WERI-Rb-1 (cell line): ENCODE data around the gene NEBL.

Experiments
- DNase-seq: peaks from one replicate; pipeline ENCODE4 v3.0.0-alpha.2; 2020
- H3K27ac ChIP-seq: fragments of 250-450 bp; sonication (Bioruptor Pico); 2 replicates; pipeline ENCODE4 v1.5.1; 2020; ENCODE audit warnings: mild to moderate bottlenecking, moderate library complexity
- H3K27me3 ChIP-seq: fragments of 250-450 bp; sonication (Bioruptor Pico); 2 replicates; pipeline ENCODE4 v1.5.1; 2021; ENCODE audit warnings: mild to moderate bottlenecking, low read depth, moderate library complexity; ENCODE audit not compliant: insufficient read depth, severe bottlenecking
- H3K36me3 ChIP-seq: fragments of 250-450 bp; sonication (Bioruptor Pico); 2 replicates; pipeline ENCODE4 v1.5.1; 2020; ENCODE audit warnings: mild to moderate bottlenecking, moderate library complexity
- H3K4me3 ChIP-seq: 2 replicates; pipeline ENCODE4 v1.5.1; 2011; ENCODE audit warnings: low read depth, mild to moderate bottlenecking, control low read depth, low read length
- H3K9me3 ChIP-seq: fragments of 250-450 bp; sonication (Bioruptor Pico); 2 replicates; pipeline ENCODE4 v1.5.1; 2021; ENCODE audit warnings: mild to moderate bottlenecking, moderate library complexity; ENCODE audit not compliant: severe bottlenecking
- TF ChIP-seq, protein P1 (sequence below): IDR thresholded peaks from 2 replicates; pipeline ENCODE4 v1.5.1; 2011; ENCODE audit warnings: low read depth, mild to moderate bottlenecking, control low read depth, inconsistent platforms, low read length

NEBL gene

DNA sequence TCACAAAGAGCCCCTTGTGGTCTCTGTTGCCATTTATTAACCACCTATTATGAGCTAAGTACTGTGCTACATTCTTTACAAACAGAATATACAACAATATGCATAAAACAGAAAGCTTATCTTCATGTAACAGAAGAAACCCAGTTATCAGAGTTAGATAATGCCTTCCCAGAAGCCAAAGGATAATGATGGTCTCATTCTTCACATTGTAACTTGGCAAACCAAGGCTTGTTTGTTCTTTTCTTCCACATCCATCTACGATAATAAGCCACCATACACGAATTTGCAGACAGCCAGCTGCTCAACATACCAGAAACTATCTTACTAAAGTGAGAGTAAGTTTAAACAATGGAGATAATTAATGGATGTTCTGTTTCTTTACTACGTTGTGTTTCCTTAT, 127.6 kb downstream of the NEBL start:
- H3K36me3 ChIP-seq: no peaks in the 10 kb centered on the region
- no peak for DNase-seq
- H3K27ac ChIP-seq: no peak overlapping the region
- no peak overlapping the region for H3K4me3 ChIP-seq
- no peaks in the 10 kb centered on the region for H3K27me3 ChIP-seq
- TF ChIP-seq, protein P1, sequence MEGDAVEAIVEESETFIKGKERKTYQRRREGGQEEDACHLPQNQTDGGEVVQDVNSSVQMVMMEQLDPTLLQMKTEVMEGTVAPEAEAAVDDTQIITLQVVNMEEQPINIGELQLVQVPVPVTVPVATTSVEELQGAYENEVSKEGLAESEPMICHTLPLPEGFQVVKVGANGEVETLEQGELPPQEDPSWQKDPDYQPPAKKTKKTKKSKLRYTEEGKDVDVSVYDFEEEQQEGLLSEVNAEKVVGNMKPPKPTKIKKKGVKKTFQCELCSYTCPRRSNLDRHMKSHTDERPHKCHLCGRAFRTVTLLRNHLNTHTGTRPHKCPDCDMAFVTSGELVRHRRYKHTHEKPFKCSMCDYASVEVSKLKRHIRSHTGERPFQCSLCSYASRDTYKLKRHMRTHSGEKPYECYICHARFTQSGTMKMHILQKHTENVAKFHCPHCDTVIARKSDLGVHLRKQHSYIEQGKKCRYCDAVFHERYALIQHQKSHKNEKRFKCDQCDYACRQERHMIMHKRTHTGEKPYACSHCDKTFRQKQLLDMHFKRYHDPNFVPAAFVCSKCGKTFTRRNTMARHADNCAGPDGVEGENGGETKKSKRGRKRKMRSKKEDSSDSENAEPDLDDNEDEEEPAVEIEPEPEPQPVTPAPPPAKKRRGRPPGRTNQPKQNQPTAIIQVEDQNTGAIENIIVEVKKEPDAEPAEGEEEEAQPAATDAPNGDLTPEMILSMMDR: no peak
- H3K9me3 ChIP-seq: no peaks in the 10 kb centered on the region

DNA sequence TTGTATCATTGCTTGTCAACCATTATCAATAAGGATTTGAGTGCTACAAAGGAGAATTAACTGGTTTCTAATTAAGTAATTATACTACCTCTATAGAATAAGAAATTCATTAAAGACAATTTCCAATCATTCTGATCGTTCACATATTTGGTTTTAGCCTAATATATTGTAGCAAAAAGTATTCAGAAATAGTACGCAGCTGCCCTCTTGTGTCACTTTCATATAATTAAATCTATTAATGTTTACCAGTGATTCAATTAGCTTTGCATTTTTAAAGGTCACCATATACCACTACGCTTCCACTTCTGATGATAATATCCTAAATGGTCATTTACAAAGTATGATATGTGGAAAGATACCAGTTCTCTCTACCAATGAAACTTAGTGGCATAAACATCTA, 128.3 kb downstream of the NEBL start:
- Histone ChIP-seq H3K27ac (no peak overlapping the region), H3K9me3 (no peaks in the 10 kb centered on the region), H3K36me3 (no peaks in the 10 kb centered on the region), H3K27me3 (no peaks in the 10 kb centered on the region), H3K4me3 (no peak overlapping the region)
- TF ChIP-seq, protein P1: no peak
- no peak for DNase-seq

DNA sequence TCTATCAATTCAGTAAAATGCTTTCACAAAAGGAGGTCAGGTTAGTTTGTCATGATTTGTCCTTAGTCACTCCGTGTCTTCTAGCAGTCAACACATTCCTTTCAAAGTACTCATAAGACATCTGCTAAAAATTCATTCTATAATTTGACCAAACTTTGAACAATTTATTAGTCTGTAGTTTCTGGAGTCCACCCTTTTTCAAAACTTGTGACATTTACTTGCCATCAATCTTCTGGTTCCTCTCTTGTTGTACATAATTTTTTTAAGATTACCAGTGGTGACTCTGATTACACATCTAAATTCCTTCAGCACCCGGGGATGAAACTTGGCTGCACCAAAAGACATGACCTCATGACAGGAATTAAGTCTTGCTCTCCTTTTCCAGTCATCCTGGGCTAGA, 130.1 kb downstream of the NEBL start:
- H3K27ac ChIP-seq: no peak overlapping the region
- H3K36me3 ChIP-seq: no peaks in the 10 kb centered on the region
- H3K9me3 ChIP-seq: no peaks in the 10 kb centered on the region
- no peaks in the 10 kb centered on the region for H3K27me3 ChIP-seq
- DNase-seq: no peak
- H3K4me3 ChIP-seq: no peak overlapping the region
- TF ChIP-seq, protein P1: no peak

DNA sequence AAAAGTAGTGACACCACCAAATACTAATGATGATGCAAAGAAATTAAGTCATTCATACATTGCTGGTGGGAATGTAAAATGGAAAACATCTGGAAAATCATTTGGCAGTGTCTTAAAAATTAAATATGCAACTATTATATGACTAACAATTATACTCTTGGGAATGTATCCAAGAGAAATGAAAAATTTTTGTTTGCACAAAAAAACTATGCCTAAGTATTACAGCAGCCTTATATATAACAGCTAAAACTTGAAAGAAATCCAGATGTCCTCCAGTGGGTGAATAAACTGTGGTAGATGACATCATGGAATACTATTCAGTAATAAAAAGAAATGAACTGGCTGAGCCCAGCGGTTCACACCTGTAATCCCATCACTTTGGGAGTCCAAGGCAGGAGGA, 132.0 kb downstream of the NEBL start:
- Histone ChIP-seq H3K9me3 (no peaks in the 10 kb centered on the region), H3K36me3 (no peaks in the 10 kb centered on the region), H3K4me3 (no peak overlapping the region), H3K27ac (no peak overlapping the region), H3K27me3 (no peaks in the 10 kb centered on the region)
- TF ChIP-seq, protein P1: no peak
- no peak for DNase-seq

DNA sequence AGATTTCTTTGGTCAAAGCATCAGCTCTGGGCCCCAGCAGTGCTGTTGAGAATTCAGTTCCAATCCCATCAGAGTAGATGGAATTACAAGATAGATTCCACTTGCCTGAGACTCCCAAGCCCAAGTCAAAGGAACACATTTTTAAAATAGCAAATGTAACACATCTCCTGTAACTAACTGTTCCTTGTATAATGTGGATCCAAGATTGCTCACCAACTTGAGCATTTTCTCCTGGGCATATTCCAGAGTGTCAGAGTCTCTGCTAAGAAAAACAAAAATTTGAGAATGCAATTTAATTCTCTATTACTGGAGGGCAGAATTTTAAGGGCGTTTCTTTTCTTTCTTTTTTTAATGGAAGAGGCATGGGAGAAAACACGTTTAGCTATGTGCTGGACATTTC, 136.7 kb downstream of the NEBL start:
- no peak overlapping the region for H3K27ac ChIP-seq
- H3K36me3 ChIP-seq: no peaks in the 10 kb centered on the region
- H3K27me3 ChIP-seq: no peaks in the 10 kb centered on the region
- TF ChIP-seq, protein P1: no peak
- no peak overlapping the region for H3K4me3 ChIP-seq
- H3K9me3 ChIP-seq: no peaks in the 10 kb centered on the region
- no peak for DNase-seq

DNA sequence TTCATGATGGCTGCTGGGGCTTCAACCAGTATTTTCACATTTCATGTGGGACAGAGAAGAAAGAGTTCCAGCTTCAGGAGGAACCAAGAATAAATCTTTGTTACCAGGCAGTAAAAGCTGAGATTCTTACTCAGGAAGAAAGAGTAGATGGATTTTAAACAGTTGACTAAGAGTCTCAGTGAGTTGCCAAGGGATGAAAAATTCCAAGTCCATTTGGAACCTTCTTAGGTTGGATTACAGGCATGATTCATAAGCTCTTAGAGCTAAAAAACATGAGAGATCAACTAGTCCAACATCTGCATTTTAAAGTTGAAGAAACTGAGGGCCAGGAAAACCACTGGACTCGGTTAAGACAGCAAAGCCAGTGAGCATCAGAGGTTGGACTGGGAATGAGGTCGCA, 148.6 kb downstream of the NEBL start:
- Histone ChIP-seq H3K27me3 (no peaks in the 10 kb centered on the region), H3K4me3 (no peak overlapping the region), H3K36me3 (no peaks in the 10 kb centered on the region), H3K9me3 (no peaks in the 10 kb centered on the region), H3K27ac (no peak overlapping the region)
- DNase-seq: no peak
- TF ChIP-seq, protein P1: no peak
